Esophagus muscularis mucosa (tissue), 4 donors: ENCODE data around the gene UBASH3B. TPM values are rescaled to one million over a fixed set of nuclear protein-coding genes. Genes with fewer than 3 reads are reported as not detected.
"Not testable (repeated sequence)": the region's sequence is repeated elsewhere in the genome, so short reads cannot be mapped to it uniquely, and the experiment has no call there.

ENCODE experiments used
- DNase-seq: peaks from one replicate; pipeline ENCODE4 v3.0.0-alpha.2; 2017; ENCODE audit errors: extremely low spot score
- H3K27ac ChIP-seq, 4 donors: fragments of 200-600 bp; sonication (generic); replicated peaks in 1 of 4; 1 replicate in 3 of 4; 2 replicates in 1 of 4; pipeline ENCODE4 v1.5.1; 2016 to 2019; ENCODE audit warnings: mild to moderate bottlenecking in 1 of 4
- H3K27me3 ChIP-seq, 4 donors: fragments of 200-600 bp; sonication (generic); one replicate each; pipeline versions ENCODE4 v1.5.1 to v1.6.0; 2016 to 2019
- H3K36me3 ChIP-seq, 4 donors: fragments of 200-600 bp; sonication (generic); one replicate each; pipeline ENCODE4 v1.5.1; 2016 to 2019
- H3K4me1 ChIP-seq, 4 donors: fragments of 200-600 bp; sonication (generic); one replicate each; pipeline ENCODE4 v1.5.1; 2016 to 2019
- H3K4me3 ChIP-seq, 4 donors: fragments of 200-600 bp; sonication (generic); 1 replicate in 2 of 4; 2 replicates in 2 of 4; pipeline ENCODE4 v1.5.1; 2016 to 2019; ENCODE audit warnings: mild to moderate bottlenecking in 4 of 4, moderate library complexity in 1 of 4
- H3K9me3 ChIP-seq, 4 donors: fragments of 200-600 bp; sonication (generic); 1 replicate in 3 of 4; 2 replicates in 1 of 4; pipeline ENCODE4 v1.5.1; 2016 to 2019
- CTCF ChIP-seq, 3 experiments: fragments of 200-600 bp in 2 of 3; fragments of 450-650 bp in 1 of 3; sonication (generic) in 2 of 3; IDR thresholded peaks; one replicate each; pipeline ENCODE4 v1.5.1; 2017 to 2019; ENCODE audit warnings: antibody characterized with exemption in 3 of 3, mild to moderate bottlenecking in 2 of 3, moderate library complexity in 1 of 3
- EP300 ChIP-seq: sonication (generic); formaldehyde crosslinking; IDR thresholded peaks from one replicate; pipeline ENCODE4 v1.6.1; 2017; ENCODE audit warnings: antibody characterized with exemption
- POLR2A ChIP-seq: fragments of 450-650 bp; IDR thresholded peaks from one replicate; pipeline ENCODE4 v1.6.1; 2017; ENCODE audit warnings: antibody characterized with exemption, moderate library complexity, mild to moderate bottlenecking, low read depth
- POLR2AphosphoS5 ChIP-seq, 2 donors: sonication (generic); formaldehyde crosslinking; IDR thresholded peaks; one replicate each; pipeline ENCODE4 v1.6.1; 2017; ENCODE audit warnings: antibody characterized with exemption in 2 of 2
- WGBS: methylation state at CpG from one replicate; pipeline ENCODE4 v1.1.5; 2018; 5-methylcytosine and 5-hydroxymethylcytosine counted together
- intact Hi-C: fragments of 100-400 bp; cut with DNase I; formaldehyde crosslinking; loops from one replicate; pipeline ENCODE4 v1.15.1; 2023
- total RNA-seq, 4 donors: library from RNA; depleted of rRNA; stranded (reverse); fragments of >200 nt; gene quantifications; one replicate each; pipeline versions ENCODE4 v1.1.0 to v1.2.1, GENCODE V29; 2016

The UBASH3B gene
- total RNA-seq, 4 donors from 2014 or later: 0.42 to 6.8 (median 1.7) TPM

DNA sequence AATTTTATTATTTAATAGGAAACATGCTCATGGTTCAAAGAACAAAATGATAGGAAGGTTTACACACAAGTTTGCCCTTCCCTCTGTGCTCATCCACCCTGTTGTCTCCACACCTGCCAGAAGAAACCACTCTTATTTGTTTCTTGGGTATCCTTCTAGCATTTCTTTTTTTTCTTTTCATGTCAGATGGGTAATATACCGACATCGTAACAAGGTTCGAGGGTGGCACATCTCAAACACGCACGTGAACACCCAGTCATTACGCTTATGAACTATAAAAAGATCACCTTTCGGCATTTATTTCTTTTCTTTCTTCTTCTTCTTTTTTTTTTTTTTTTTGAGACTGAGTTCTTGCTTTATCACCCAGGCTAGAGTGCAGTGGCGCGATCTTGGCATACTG lies 70.5 kb downstream of the UBASH3B start:
- no peaks in the 10 kb centered on the region for H3K9me3 ChIP-seq
- no peak for TF ChIP-seq POLR2A
- TF ChIP-seq CTCF (IDR thresholded peaks at IDR 0.05): no peak
- no peak for TF ChIP-seq EP300
- no peak for TF ChIP-seq POLR2AphosphoS5 (IDR thresholded peaks at IDR 0.05)
- H3K36me3 ChIP-seq: no peaks in the 10 kb centered on the region
- H3K4me3 ChIP-seq: no peak overlapping the region
- H3K27me3 ChIP-seq: no peaks in the 10 kb centered on the region
- intact Hi-C loops: no loop called here
- WGBS: 98% methylated on average over 9 of the region's 9 CpGs
- H3K27ac ChIP-seq: no peak overlapping the region
- peaks cover 0 to 4% (median 0%) of the 10 kb centered on the region in 4 donors for H3K4me1 ChIP-seq
- no peak for DNase-seq

- H3K27ac ChIP-seq: peak overlapping the region in 1 of 4 donors; percentile 6
Measured at GRCh38 chr11:122727101-122727929, 71.8 kb downstream of the UBASH3B start.

DNA sequence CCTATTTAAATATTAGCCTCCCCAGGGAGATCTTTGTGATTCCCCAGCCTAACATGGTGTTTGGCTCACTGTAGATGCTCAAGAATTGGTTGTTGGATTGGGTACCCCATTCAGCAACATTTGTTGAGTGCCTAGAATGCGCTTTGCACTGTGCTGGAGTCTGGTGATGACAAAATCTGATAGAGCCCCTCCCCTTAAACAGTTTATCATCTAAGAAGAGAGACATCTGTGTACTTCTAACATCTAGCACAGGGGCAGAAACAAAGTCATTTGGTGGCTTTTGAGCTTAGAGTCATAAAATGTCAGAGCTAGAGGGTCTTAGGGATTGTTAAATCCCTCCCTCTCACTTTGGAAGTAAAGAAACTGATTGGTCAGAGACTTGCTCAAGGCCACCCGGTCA lies 73.0 kb downstream of the UBASH3B start:
- Histone ChIP-seq H3K9me3 (no peaks in the 10 kb centered on the region), H3K4me1 (peaks cover 0 to 4% (median 0%) of the 10 kb centered on the region in 4 donors), H3K36me3 (no peaks in the 10 kb centered on the region), H3K27me3 (no peaks in the 10 kb centered on the region), H3K27ac (no peak overlapping the region), H3K4me3 (no peak overlapping the region)
- no peak for DNase-seq
- intact Hi-C loops: no loop called here
- TF ChIP-seq POLR2AphosphoS5 (IDR thresholded peaks at IDR 0.05): no peak
- no peak for TF ChIP-seq CTCF (IDR thresholded peaks at IDR 0.05)
- TF ChIP-seq EP300: no peak
- no peak for TF ChIP-seq POLR2A
- 85% methylated on average over 2 of the region's 2 CpGs for WGBS

More at GRCh38 chr11:122727101-122727929, 71.8 kb downstream of the UBASH3B start:
- no peak for TF ChIP-seq EP300
- TF ChIP-seq POLR2AphosphoS5 (IDR thresholded peaks at IDR 0.05): no peak
- TF ChIP-seq CTCF (IDR thresholded peaks at IDR 0.05): no peak
- H3K4me3 ChIP-seq: peak overlapping the region in 1 of 4 donors; percentile 7
- no peaks in the 10 kb centered on the region for H3K9me3 ChIP-seq
- H3K36me3 ChIP-seq: no peaks in the 10 kb centered on the region
- DNase-seq: no peak
- H3K27me3 ChIP-seq: no peaks in the 10 kb centered on the region
- peaks cover 0 to 4% (median 0%) of the 10 kb centered on the region in 4 donors for H3K4me1 ChIP-seq
- WGBS: 66% methylated on average over 21 of the region's 21 CpGs
- intact Hi-C loops: no loop called here

- 91% methylated on average over 4 of the region's 4 CpGs for WGBS
- no peaks in the 10 kb centered on the region for H3K9me3 ChIP-seq
- H3K4me3 ChIP-seq: no peak overlapping the region
- H3K4me1 ChIP-seq: peaks cover 0 to 4% (median under 1%) of the 10 kb centered on the region in 4 donors
- intact Hi-C loops: no loop called here
- H3K36me3 ChIP-seq: no peaks in the 10 kb centered on the region
- H3K27me3 ChIP-seq: no peaks in the 10 kb centered on the region
- no peak overlapping the region for H3K27ac ChIP-seq
- DNase-seq: no peak
- TF ChIP-seq EP300: no peak
- TF ChIP-seq CTCF (IDR thresholded peaks at IDR 0.05): no peak
- TF ChIP-seq POLR2A: no peak
- no peak for TF ChIP-seq POLR2AphosphoS5 (IDR thresholded peaks at IDR 0.05)
Measured at GRCh38 chr11:122729139-122729538, 73.6 kb downstream of the UBASH3B start.

DNA sequence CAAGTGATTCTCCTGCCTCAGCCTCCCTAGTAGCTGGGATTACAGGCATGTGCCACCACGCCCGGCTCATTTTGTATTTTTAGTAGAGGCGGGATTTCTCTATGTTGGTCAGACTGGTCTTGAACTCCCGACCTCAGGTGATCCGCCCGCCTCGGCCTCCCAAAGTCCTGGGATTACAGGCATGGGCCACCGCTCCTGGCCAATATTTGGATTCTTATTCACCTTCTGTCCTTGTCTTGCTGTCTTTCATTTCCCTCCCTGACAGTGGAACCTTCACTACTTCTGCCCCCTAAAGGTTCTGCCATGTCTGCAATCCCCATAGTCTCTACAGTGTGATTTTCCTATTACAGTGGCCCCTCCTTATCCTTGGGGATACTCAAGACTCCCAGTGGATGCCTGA lies 75.2 kb downstream of the UBASH3B start:
- H3K4me3 ChIP-seq, H3K4me1 ChIP-seq, DNase-seq, H3K36me3 ChIP-seq, H3K27ac ChIP-seq, H3K9me3 ChIP-seq, H3K27me3 ChIP-seq, intact Hi-C loops: not testable (repeated sequence)
- WGBS: 98% methylated on average over 8 of the region's 8 CpGs
